Activated CD4-positive, alpha-beta memory T cell treated with anti-CD3 and anti-CD28 coated beads for 36 hours (primary cell): ENCODE data around the gene HSPA12B. TPM values are rescaled to one million over a fixed set of nuclear protein-coding genes. Genes with fewer than 3 reads are reported as not detected.

ENCODE experiments used
- CTCF ChIA-PET: fragments of 350-600 bp; sonication (Branson Sonifier 250); formaldehyde crosslinking; loops from one replicate; lab custom pipeline; 2021; ENCODE audit warnings: antibody characterized with exemption, inconsistent platforms; lab: Charles Lee
- POLR2A ChIA-PET: fragments of 350-600 bp; sonication (Branson Sonifier 250); formaldehyde crosslinking; loops from one replicate; lab custom pipeline; 2021; ENCODE audit warnings: antibody characterized with exemption; lab: Charles Lee
- DNase-seq: peaks from one replicate; pipeline ENCODE4 v3.0.0-alpha.2; 2020
- H3K27ac Mint-ChIP-seq: one replicate; pipeline ENCODE4 v1.8.0; 2021; ENCODE audit warnings: mixed read lengths
- H3K27me3 Mint-ChIP-seq: one replicate; pipeline ENCODE4 v1.8.0; 2021; ENCODE audit warnings: mixed read lengths
- H3K36me3 Mint-ChIP-seq: one replicate; pipeline ENCODE4 v1.8.0; 2021; ENCODE audit warnings: mixed read lengths
- H3K4me1 Mint-ChIP-seq: one replicate; pipeline ENCODE4 v1.8.0; 2021; ENCODE audit warnings: low read depth, mixed read lengths
- H3K4me3 Mint-ChIP-seq: one replicate; pipeline ENCODE4 v1.8.0; 2021; ENCODE audit warnings: mild to moderate bottlenecking, mixed read lengths
- H3K9me3 Mint-ChIP-seq: one replicate; pipeline ENCODE4 v1.8.0; 2021; ENCODE audit warnings: mixed read lengths
- intact Hi-C: fragments of 100-400 bp; cut with micrococcal nuclease; formaldehyde crosslinking; loops from one replicate; pipeline ENCODE4 v1.15.1; 2023
- total RNA-seq, 2 experiments: library from RNA; stranded (reverse); gene quantifications; one replicate each; pipeline ENCODE4 v1.2.3, GENCODE V29; 2021

The HSPA12B gene
- total RNA-seq, 2 experiments from 2014 or later = not detected

DNA sequence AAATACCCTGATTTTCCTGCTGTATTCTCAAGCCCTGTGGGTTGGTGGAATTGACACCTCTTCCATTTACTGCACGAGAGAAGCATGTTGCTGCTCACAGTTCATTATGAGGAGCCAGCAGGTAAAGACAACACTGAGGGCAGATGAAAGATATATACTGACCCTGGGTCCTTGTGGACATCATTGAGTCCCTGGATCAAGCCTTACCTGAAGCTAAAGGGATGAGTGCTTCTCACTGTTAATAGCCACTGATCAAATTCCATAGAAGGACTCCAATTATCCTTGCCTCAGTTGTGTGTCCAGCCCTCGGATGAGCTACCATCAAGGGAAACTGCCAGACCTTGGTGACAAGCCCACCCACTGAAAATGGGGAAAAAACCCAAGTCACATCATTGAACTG lies 12.4 kb upstream of the HSPA12B start:
- no peak overlapping the region for H3K27ac Mint-ChIP-seq

DNA sequence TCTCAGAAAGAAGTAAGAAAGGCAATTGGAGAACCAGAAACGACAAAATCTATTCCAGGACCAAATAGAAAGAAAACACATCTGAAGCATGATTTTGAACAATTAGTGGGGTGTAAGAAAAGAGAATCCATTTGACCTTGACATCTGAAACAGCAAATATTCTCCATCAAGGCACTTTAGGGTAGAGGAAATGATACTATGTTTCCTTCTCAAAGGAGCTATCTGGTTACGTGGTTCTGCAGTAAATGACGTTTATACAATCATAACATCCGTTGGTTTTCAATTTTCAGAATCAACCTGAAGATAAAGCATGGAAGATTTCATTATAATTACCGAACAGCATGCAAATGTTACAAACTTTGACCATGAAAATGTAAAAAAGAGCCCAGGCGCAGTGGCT lies 11.9 kb upstream of the HSPA12B start:
- H3K27ac Mint-ChIP-seq = no peak overlapping the region
- H3K36me3 Mint-ChIP-seq = no peaks in the 10 kb centered on the region
- POLR2A ChIA-PET = no interaction called here
- H3K9me3 Mint-ChIP-seq = no peaks in the 10 kb centered on the region
- CTCF ChIA-PET = interaction anchor here (1.3 to 2.6 kb wide), 3 partner anchors 10 to 43 kb away, joined by 4 to 15 read pairs (median 4); no protein-coding TSS in a partner anchor
- H3K4me3 Mint-ChIP-seq = no peak overlapping the region
- peaks cover 15% of the 10 kb centered on the region for H3K27me3 Mint-ChIP-seq
- intact Hi-C loops = loop anchor here (5.0 kb wide), 1 partner anchor 47 kb away; the partner anchor contains the start of gene ADISSP
- no peaks in the 10 kb centered on the region for H3K4me1 Mint-ChIP-seq
- no peak for DNase-seq

More for the DNA sequence above, 12.4 kb upstream of the HSPA12B start:
- Mint-ChIP-seq H3K36me3 (no peaks in the 10 kb centered on the region), H3K4me3 (no peak overlapping the region), H3K27me3 (peaks cover 15% of the 10 kb centered on the region), H3K4me1 (no peaks in the 10 kb centered on the region), H3K9me3 (no peaks in the 10 kb centered on the region)
- ChIA-PET CTCF (interaction anchor here (1.3 to 2.6 kb wide), 4 partner anchors 8 to 43 kb away, joined by 3 to 15 read pairs (median 4); no protein-coding TSS in a partner anchor), POLR2A (no interaction called here)
- intact Hi-C loops = loop anchor here (5.0 kb wide), 1 partner anchor 47 kb away; the partner anchor contains the start of gene ADISSP
- DNase-seq = no peak

DNA sequence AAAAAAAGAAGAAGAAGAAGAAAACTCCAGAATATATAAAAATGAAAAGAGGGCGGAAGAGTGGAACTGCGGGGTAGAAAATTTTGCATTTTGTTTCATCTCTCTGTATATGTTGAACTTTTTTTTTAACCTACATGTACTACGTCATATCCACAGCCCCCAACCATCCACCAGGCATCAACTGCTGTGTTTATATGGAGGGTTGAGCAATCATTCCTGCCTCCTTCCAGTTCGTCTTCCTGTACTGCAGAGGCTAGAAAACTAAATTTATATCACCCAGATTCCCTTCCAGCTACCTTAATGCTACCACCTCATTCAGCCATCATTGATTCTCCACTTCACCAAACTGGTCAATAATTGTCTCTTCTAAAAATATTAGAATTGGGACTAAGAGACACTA lies 10.6 kb upstream of the HSPA12B start:
- Mint-ChIP-seq H3K4me3 (no peak overlapping the region), H3K9me3 (no peaks in the 10 kb centered on the region), H3K36me3 (no peaks in the 10 kb centered on the region), H3K27ac (no peak overlapping the region), H3K4me1 (no peaks in the 10 kb centered on the region), H3K27me3 (peaks cover 19% of the 10 kb centered on the region)
- ChIA-PET POLR2A (no interaction called here), CTCF (interaction anchor here (0.6 to 1.4 kb wide), 3 partner anchors 11 to 44 kb away, joined by 4 to 6 read pairs (median 5); no protein-coding TSS in a partner anchor)
- no peak for DNase-seq
- intact Hi-C loops = loop anchor here (5.0 kb wide), 1 partner anchor 45 kb away; the partner anchor contains the start of gene ADISSP

DNA sequence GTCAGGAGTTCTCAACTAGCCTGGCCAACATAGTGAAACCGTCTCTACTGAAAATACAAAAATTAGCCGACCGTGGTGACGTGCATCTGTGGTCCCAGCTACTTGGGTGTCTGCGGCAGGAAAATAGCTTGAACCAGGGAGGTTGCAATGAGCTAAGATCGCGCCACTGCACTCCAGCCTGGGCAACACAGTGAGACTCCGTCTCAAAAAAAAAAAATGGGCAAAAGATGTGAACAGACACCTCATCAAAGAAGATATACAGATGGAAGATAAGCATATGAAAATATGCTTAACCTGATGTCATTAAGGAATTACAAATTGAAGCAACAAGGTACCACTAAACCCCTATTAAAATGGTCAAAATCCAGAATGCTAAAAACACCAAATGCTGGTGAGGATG lies 9.2 kb upstream of the HSPA12B start:
- DNase-seq = no peak
- Mint-ChIP-seq H3K27ac (no peak overlapping the region), H3K27me3 (peaks cover 31% of the 10 kb centered on the region), H3K4me1 (no peaks in the 10 kb centered on the region), H3K36me3 (no peaks in the 10 kb centered on the region), H3K4me3 (no peak overlapping the region), H3K9me3 (no peaks in the 10 kb centered on the region)
- CTCF ChIA-PET = interaction anchor here (1.4 kb wide), 1 partner anchor 13 kb away, joined by 5 read pairs; no protein-coding TSS in a partner anchor
- intact Hi-C loops = loop anchor here (5.0 kb wide), 1 partner anchor 44 kb away; the partner anchor contains the start of gene ADISSP
- POLR2A ChIA-PET = no interaction called here

DNA sequence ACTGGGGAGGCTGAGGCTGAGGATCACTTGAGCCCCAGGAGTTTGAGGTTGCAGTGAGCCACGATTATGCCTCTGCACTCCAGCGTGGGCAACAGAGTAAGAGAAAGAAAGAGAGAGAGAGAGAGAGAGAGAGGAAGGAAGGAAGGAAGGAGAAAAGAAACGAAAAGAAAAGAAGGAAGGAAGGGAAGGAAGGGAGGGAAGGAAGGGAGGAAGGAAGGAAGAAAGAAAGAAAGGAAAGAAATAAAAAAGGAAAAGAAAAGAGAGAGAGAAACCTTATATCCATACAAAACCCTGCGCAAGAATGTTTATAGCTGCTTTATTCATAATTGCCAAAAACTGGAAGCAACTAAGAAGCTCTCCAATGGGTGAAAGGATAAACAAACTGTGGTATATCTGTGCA lies 8.1 kb upstream of the HSPA12B start:
- Mint-ChIP-seq H3K36me3 (no peaks in the 10 kb centered on the region), H3K4me3 (no peak overlapping the region), H3K4me1 (no peaks in the 10 kb centered on the region), H3K9me3 (no peaks in the 10 kb centered on the region), H3K27ac (no peak overlapping the region), H3K27me3 (peaks cover 35% of the 10 kb centered on the region)
- intact Hi-C loops = loop anchor here (5.0 kb wide), 1 partner anchor 43 kb away; the partner anchor contains the start of gene ADISSP
- ChIA-PET POLR2A (no interaction called here), CTCF (interaction anchor here (0.6 kb wide), 1 partner anchor 123 kb away, joined by 5 read pairs; no protein-coding TSS in a partner anchor)
- no peak for DNase-seq

DNA sequence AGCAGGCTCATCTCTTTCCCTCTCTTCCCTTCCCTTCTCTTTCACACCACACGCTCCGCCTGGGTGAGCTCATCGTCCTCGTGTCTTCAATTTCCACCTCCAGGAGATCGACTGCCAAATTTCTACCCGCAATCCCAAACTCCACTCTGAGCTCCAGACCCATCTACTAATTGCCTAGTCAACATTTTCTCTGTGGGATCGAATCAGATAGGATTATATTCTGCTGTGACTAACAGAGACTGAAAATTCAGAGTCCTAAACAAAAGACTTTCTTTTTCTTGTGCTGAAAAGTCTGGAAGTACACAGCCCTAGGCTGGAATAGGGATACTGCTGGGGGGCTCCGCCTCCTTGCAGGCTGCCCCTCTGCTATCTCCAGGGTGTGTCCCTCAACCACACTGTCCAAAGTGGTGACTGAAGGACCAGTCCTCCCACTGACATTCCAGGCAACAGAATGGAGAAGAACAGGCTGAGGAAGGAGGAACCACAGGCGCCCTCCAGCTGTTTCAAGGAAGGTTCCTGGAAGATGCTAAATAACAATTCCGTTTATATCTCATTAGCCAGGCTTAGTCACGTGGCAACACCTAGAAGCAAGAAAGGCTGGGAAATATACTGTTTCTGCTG lies 5.0 kb upstream of the HSPA12B start:
- Mint-ChIP-seq H3K27me3 (peaks cover 46% of the 10 kb centered on the region), H3K9me3 (no peaks in the 10 kb centered on the region), H3K4me3 (no peak overlapping the region), H3K27ac (no peak overlapping the region), H3K36me3 (no peaks in the 10 kb centered on the region), H3K4me1 (no peaks in the 10 kb centered on the region)
- DNase-seq = no peak
- ChIA-PET CTCF (interaction anchor here (0.5 to 1.1 kb wide), 3 partner anchors 8 to 118 kb away, joined by 3 to 4 read pairs (median 3); no protein-coding TSS in a partner anchor), POLR2A (no interaction called here)
- intact Hi-C loops = no loop called here

DNA sequence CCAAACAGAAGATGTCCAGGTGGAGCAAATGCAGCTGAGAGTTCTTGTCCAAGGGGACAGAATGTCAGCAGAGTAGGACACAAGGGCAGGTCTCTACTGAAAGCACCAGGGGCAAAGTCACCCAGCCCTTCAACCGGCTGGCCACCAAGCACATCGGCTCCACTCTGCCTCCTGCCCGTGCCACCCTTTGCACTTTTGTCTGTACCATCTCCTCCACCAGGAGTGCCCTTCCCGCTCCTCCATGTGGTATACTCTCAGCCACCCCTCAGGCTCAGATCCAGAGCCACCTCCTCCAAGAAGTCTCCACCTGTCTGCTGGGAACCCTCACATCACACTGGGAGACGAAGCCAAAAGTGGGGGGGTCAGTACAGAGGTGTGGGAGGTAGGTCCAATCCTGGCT lies 4.1 kb upstream of the HSPA12B start:
- H3K27me3 Mint-ChIP-seq = peaks cover 53% of the 10 kb centered on the region
- ChIA-PET CTCF (interaction anchor here (0.9 to 1.1 kb wide), 2 partner anchors 9 to 51 kb away, joined by 3 read pairs; no protein-coding TSS in a partner anchor), POLR2A (no interaction called here)

DNA sequence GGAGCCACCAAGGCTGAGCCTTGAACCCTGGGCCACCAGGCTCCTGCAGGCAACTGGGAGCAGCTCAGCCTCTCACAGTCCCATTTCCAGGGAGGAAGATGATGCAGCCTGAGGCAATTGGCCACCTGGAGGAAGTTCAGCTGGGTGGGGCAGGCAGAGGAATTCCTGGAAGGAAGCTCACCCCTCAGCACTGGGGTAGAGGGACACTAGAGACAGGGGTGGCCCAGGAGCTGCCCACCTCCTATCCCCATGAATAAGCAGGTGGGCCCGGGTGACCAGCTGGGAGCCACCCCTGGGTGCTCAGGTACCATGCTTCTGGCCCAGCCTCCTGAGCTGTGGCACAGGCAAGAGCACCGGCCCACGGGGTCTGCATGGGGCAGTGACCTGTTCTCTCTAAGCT lies 3.6 kb upstream of the HSPA12B start:
- H3K4me1 Mint-ChIP-seq = no peaks in the 10 kb centered on the region
- POLR2A ChIA-PET = no interaction called here
- H3K4me3 Mint-ChIP-seq = no peak overlapping the region
- CTCF ChIA-PET = interaction anchor here (1.0 to 1.1 kb wide), 3 partner anchors 10 to 444 kb away, joined by 3 to 6 read pairs (median 3); no protein-coding TSS in a partner anchor
- H3K27ac Mint-ChIP-seq = no peak overlapping the region
- no peaks in the 10 kb centered on the region for H3K9me3 Mint-ChIP-seq
- H3K27me3 Mint-ChIP-seq = peaks cover 53% of the 10 kb centered on the region
- no peaks in the 10 kb centered on the region for H3K36me3 Mint-ChIP-seq
- no peak for DNase-seq
- intact Hi-C loops = no loop called here

More for the DNA sequence above, 4.1 kb upstream of the HSPA12B start:
- Mint-ChIP-seq H3K27ac (no peak overlapping the region), H3K4me3 (no peak overlapping the region), H3K4me1 (no peaks in the 10 kb centered on the region), H3K9me3 (no peaks in the 10 kb centered on the region), H3K36me3 (no peaks in the 10 kb centered on the region)
- no peak for DNase-seq
- intact Hi-C loops = no loop called here

DNA sequence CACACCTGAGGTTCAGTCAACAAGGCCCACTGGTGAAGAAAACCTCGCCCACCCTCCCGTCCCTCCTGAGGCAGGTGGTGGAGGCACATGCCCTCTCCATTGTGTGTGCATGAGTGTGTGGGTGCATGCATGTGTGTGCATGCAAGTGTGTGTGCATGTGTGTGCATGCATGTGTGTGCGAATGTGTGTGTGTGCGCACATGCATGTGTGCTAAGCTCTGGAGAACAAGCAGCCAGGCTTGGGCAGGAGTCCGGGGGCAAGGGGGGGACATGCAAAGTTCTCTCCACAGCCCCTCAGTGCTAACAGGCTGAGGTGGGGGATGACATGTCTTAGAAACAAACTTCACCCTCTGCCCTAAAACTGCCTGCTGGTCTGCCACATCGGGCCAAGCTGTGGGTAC lies 3.1 kb upstream of the HSPA12B start:
- no peak overlapping the region for H3K27ac Mint-ChIP-seq
- no peaks in the 10 kb centered on the region for H3K9me3 Mint-ChIP-seq
- H3K27me3 Mint-ChIP-seq = peaks cover 53% of the 10 kb centered on the region
- no peaks in the 10 kb centered on the region for H3K4me1 Mint-ChIP-seq
- ChIA-PET POLR2A (no interaction called here), CTCF (interaction anchor here (1.0 to 1.1 kb wide), 2 partner anchors 18 to 444 kb away, joined by 3 to 6 read pairs; no protein-coding TSS in a partner anchor)
- no peak overlapping the region for H3K4me3 Mint-ChIP-seq
- intact Hi-C loops = no loop called here
- DNase-seq = no peak
- H3K36me3 Mint-ChIP-seq = no peaks in the 10 kb centered on the region

DNA sequence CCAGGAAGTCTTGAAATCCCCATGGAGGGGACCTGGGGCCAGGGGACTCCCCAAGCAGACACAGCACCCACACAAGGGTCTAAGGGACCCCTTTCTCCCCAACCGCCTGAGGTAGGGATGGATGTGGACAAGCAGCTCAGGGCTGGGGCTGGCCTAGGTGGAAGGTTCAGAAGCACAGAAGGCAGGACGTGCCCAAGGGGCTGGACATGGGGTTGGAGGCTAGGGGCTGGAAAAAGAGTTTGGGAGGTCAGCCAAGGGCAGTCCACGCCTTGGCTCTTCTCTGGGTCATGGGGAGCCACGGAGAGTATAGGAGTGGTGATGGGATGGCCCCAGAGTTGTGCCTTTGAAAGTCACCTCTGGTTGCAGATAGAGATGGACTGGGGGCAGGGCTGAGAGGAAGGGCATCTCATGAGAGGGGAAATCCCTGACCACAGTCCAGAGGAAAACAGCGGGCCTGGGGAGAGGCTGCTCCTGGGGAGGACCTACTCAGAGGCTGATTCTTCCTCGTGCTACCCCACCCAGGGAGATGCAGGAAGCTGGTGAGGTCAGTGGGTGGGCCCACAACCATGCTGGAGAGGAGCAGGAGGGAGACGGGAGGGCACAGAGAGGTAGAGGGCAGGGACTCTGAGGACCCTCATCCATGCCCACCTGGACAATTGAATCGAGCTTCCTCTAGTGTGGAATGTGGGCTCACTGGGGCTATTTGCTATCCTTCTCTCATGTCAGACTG lies 2.5 kb upstream of the HSPA12B start:
- POLR2A ChIA-PET = no interaction called here
- no peaks in the 10 kb centered on the region for H3K9me3 Mint-ChIP-seq
- H3K4me1 Mint-ChIP-seq = no peaks in the 10 kb centered on the region
- H3K36me3 Mint-ChIP-seq = no peaks in the 10 kb centered on the region
- no peak overlapping the region for H3K4me3 Mint-ChIP-seq
- intact Hi-C loops = no loop called here
- no peak overlapping the region for H3K27ac Mint-ChIP-seq
- CTCF ChIA-PET = interaction anchor here (1.1 kb wide), 1 partner anchor 443 kb away, joined by 3 read pairs; no protein-coding TSS in a partner anchor
- H3K27me3 Mint-ChIP-seq = peaks cover 50% of the 10 kb centered on the region
- no peak for DNase-seq

DNA sequence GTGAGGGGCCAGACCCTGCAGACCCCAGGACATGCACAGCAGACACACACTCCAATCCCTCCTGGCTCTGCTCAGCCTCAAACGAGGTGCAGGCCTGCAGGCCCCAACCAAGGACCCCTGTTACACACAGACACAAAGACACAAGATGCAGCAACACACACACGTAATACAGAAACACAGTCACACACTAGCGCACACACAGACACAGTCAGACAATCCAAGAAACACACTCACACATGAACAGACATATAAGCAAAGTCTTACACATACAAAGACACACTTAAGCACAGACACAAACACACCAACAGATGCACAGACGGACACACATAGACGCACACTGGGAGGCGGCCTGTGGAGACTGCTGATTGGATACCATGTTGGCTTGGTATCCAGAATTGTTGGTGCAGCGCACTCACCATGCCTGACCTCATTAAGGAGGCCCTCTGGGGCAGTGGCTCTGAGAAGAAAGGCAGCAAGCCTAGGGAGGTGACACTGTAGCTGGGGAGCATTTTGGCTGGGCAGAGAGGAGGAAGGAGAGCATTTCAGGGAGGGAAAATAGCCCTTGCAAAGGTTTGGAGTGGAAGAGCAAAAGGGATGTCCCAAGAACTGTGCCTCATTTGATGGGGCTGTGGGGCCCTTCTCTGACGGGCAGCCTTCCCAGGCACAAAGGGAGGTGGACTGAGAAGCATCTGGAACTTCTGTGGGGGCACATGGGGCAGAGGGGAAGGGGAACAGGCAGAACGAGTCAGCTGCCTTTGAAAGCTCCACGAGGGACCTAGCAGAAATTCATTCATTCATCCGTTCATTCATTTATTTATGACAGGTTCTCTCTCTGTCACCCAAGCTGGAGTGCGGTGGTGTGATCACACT lies 1.4 kb upstream of the HSPA12B start:
- H3K36me3 Mint-ChIP-seq = no peaks in the 10 kb centered on the region
- peaks cover 47% of the 10 kb centered on the region for H3K27me3 Mint-ChIP-seq
- no peaks in the 10 kb centered on the region for H3K9me3 Mint-ChIP-seq
- DNase-seq = no peak
- no peaks in the 10 kb centered on the region for H3K4me1 Mint-ChIP-seq
- intact Hi-C loops = no loop called here
- CTCF ChIA-PET = interaction anchor here (1.1 kb wide), 1 partner anchor 20 kb away, joined by 3 read pairs; no protein-coding TSS in a partner anchor
- H3K27ac Mint-ChIP-seq = no peak overlapping the region
- POLR2A ChIA-PET = no interaction called here
- H3K4me3 Mint-ChIP-seq = no peak overlapping the region
